Ishikawa (cell line): Measurements from ENCODE around the gene TMCC3.

Source experiments
- CEBPB ChIP-seq: IDR thresholded peaks from 2 replicates; pipeline ENCODE4 v1.6.1; 2012
- CREB1 ChIP-seq: IDR thresholded peaks from 2 replicates; pipeline ENCODE4 v1.6.1; 2012; ENCODE audit warnings: low read depth
- EGR1 ChIP-seq: IDR thresholded peaks from 2 replicates; pipeline ENCODE4 v1.6.1; 2012
- EP300 ChIP-seq: IDR thresholded peaks from 2 replicates; pipeline ENCODE4 v1.6.1; 2012; ENCODE audit warnings: borderline replicate concordance
- FOXM1 ChIP-seq: IDR thresholded peaks from 2 replicates; pipeline ENCODE4 v1.6.1; 2012; ENCODE audit warnings: low read depth, borderline replicate concordance
- MAX ChIP-seq: IDR thresholded peaks from 2 replicates; pipeline ENCODE4 v1.6.1; 2012
- NFIC ChIP-seq: IDR thresholded peaks from 2 replicates; pipeline ENCODE4 v1.6.1; 2012
- RAD21 ChIP-seq: IDR thresholded peaks from 2 replicates; pipeline ENCODE4 v1.6.1; 2012; ENCODE audit warnings: low read depth
- REST ChIP-seq: IDR thresholded peaks from 2 replicates; pipeline ENCODE4 v1.6.1; 2012; ENCODE audit warnings: low read depth, mild to moderate bottlenecking
- TAF1 ChIP-seq: IDR thresholded peaks from 2 replicates; pipeline ENCODE4 v1.6.1; 2012; ENCODE audit warnings: low read depth, mild to moderate bottlenecking
- TCF12 ChIP-seq: IDR thresholded peaks from 2 replicates; pipeline ENCODE4 v1.6.1; 2012; ENCODE audit warnings: low read depth
- TEAD4 ChIP-seq: IDR thresholded peaks from 2 replicates; pipeline ENCODE4 v1.6.1; 2012
- USF1 ChIP-seq: IDR thresholded peaks from 2 replicates; pipeline ENCODE4 v1.6.1; 2012
- YY1 ChIP-seq: IDR thresholded peaks from 2 replicates; pipeline ENCODE4 v1.6.1; 2012; ENCODE audit warnings: low read depth
- ZBTB7A ChIP-seq: IDR thresholded peaks from 2 replicates; pipeline ENCODE4 v1.6.1; 2012; ENCODE audit warnings: low read depth

Gene TMCC3

GRCh38 chr12:94659346-94659930 lies 9.1 kb upstream of the TMCC3 start:
- TF ChIP-seq RAD21 (no peak), TAF1 (no peak), NFIC (no peak; the same call in 1 of the 2 replicates), CREB1 (no peak)

- TF ChIP-seq TEAD4 (no peak), USF1 (no peak), CREB1 (no peak), CEBPB (no peak)
Measured at GRCh38 chr12:94658931-94659330, 8.6 kb upstream of the TMCC3 start.

GRCh38 chr12:94656556-94656955 lies 6.2 kb upstream of the TMCC3 start:
- TF ChIP-seq MAX (no peak), CEBPB (no peak), FOXM1 (no peak), ZBTB7A (no peak), NFIC (no peak), USF1 (no peak), EGR1 (no peak), RAD21 (no peak), TAF1 (no peak), YY1 (no peak), REST (no peak), CREB1 (no peak)

- TF ChIP-seq ZBTB7A (peak; percentile 30; the same call in 1 of the 2 replicates), CEBPB (no peak), NFIC (no peak), REST (no peak), MAX (no peak), TEAD4 (no peak), RAD21 (no peak), YY1 (peak; percentile 11; the same call in 1 of the 2 replicates), EP300 (no peak), TAF1 (peak; percentile 17; the same call in 1 of the 2 replicates), FOXM1 (no peak), USF1 (no peak), EGR1 (no peak), TCF12 (no peak), CREB1 (no peak)
Measured at GRCh38 chr12:94649349-94650142, 811 bp downstream of the TMCC3 start.

- TF ChIP-seq EP300, result no peak
- no peak for TF ChIP-seq TAF1
- TF ChIP-seq MAX, result no peak
- no peak for TF ChIP-seq TEAD4
- TF ChIP-seq REST, result no peak
- TF ChIP-seq CREB1, result no peak
- no peak for TF ChIP-seq USF1
Measured at GRCh38 chr12:94648578-94648977, 1.8 kb downstream of the TMCC3 start.
